HG03457 (cell line): ENCODE results near the gene ARL17B.
A peak's percentile ranks its signal among the peaks of the same experiment; 100 is the strongest.
"Not testable (repeated sequence)": the region's sequence is repeated elsewhere in the genome, so short reads cannot be mapped to it uniquely, and the experiment has no call there.

ENCODE experiments used
- ATAC-seq: cut with Tn5 transposase; IDR thresholded peaks from one replicate; pipeline ENCODE4 v1.9.1; 2021; ENCODE audit warnings: moderate number of reproducible peaks; ENCODE audit not compliant: unreplicated experiment

Gene ARL17B

GRCh38 chr17:46290906-46291546 lies 70.5 kb downstream of the ARL17B start:
- ATAC-seq, result peak; percentile 63

- not testable (repeated sequence) for ATAC-seq
Observed at GRCh38 chr17:46287587-46287986, 74.0 kb downstream of the ARL17B start.

- ATAC-seq, result not testable (repeated sequence)
Observed at GRCh38 chr17:46286764-46287221, 74.8 kb downstream of the ARL17B start.

- not testable (repeated sequence) for ATAC-seq
Observed at GRCh38 chr17:46285500-46285899, 76.1 kb downstream of the ARL17B start.

- ATAC-seq, result not testable (repeated sequence)
Observed at GRCh38 chr17:46284467-46284866, 77.1 kb downstream of the ARL17B start.

GRCh38 chr17:46282635-46283034 lies 78.9 kb downstream of the ARL17B start:
- ATAC-seq, result not testable (repeated sequence)

GRCh38 chr17:46281336-46281735 lies 80.2 kb downstream of the ARL17B start:
- ATAC-seq, result not testable (repeated sequence)

GRCh38 chr17:46276728-46277479 lies 84.7 kb downstream of the ARL17B start:
- not testable (repeated sequence) for ATAC-seq

GRCh38 chr17:46274238-46274637 lies 87.3 kb downstream of the ARL17B start:
- ATAC-seq, result no peak

GRCh38 chr17:46273541-46274236 lies 87.9 kb downstream of the ARL17B start:
- no peak for ATAC-seq

GRCh38 chr17:46270032-46270431 lies 91.5 kb downstream of the ARL17B start:
- ATAC-seq, result no peak

GRCh38 chr17:46266656-46267544 lies 94.7 kb downstream of the ARL17B start:
- ATAC-seq, result peak; percentile 67

GRCh38 chr17:46266063-46266655 lies 95.4 kb downstream of the ARL17B start:
- ATAC-seq, result not testable (repeated sequence)

GRCh38 chr17:46264456-46265198 lies 96.9 kb downstream of the ARL17B start:
- no peak for ATAC-seq

- no peak for ATAC-seq
Observed at GRCh38 chr17:46262271-46262670, 99.3 kb downstream of the ARL17B start.

GRCh38 chr17:46259845-46260661 lies 101.5 kb downstream of the ARL17B start:
- not testable (repeated sequence) for ATAC-seq

GRCh38 chr17:46256369-46256768 lies 105.2 kb downstream of the ARL17B start:
- ATAC-seq, result not testable (repeated sequence)

- ATAC-seq, result not testable (repeated sequence)
Observed at GRCh38 chr17:46254215-46254614, 107.4 kb downstream of the ARL17B start.

- ATAC-seq, result not testable (repeated sequence)
Observed at GRCh38 chr17:46253722-46254121, 107.8 kb downstream of the ARL17B start.
